Measurements from ENCODE around the gene MLXIP.

Gene MLXIP

GRCh38 chr12:122089077-122089476 lies 10.5 kb downstream of the MLXIP start:
- no peak overlapping the region for H3K4me3 ChIP-seq (ENCODE audit: control insufficient read depth, low read depth, low read length)
- TF ChIP-seq, protein P1, sequence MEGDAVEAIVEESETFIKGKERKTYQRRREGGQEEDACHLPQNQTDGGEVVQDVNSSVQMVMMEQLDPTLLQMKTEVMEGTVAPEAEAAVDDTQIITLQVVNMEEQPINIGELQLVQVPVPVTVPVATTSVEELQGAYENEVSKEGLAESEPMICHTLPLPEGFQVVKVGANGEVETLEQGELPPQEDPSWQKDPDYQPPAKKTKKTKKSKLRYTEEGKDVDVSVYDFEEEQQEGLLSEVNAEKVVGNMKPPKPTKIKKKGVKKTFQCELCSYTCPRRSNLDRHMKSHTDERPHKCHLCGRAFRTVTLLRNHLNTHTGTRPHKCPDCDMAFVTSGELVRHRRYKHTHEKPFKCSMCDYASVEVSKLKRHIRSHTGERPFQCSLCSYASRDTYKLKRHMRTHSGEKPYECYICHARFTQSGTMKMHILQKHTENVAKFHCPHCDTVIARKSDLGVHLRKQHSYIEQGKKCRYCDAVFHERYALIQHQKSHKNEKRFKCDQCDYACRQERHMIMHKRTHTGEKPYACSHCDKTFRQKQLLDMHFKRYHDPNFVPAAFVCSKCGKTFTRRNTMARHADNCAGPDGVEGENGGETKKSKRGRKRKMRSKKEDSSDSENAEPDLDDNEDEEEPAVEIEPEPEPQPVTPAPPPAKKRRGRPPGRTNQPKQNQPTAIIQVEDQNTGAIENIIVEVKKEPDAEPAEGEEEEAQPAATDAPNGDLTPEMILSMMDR (conservative IDR thresholded peaks at IDR 0.05; ENCODE audit: control insufficient read depth, insufficient read depth, low read depth, low read length) = no peak
- DNase-seq (ENCODE audit: low read depth) = no peak

DNA sequence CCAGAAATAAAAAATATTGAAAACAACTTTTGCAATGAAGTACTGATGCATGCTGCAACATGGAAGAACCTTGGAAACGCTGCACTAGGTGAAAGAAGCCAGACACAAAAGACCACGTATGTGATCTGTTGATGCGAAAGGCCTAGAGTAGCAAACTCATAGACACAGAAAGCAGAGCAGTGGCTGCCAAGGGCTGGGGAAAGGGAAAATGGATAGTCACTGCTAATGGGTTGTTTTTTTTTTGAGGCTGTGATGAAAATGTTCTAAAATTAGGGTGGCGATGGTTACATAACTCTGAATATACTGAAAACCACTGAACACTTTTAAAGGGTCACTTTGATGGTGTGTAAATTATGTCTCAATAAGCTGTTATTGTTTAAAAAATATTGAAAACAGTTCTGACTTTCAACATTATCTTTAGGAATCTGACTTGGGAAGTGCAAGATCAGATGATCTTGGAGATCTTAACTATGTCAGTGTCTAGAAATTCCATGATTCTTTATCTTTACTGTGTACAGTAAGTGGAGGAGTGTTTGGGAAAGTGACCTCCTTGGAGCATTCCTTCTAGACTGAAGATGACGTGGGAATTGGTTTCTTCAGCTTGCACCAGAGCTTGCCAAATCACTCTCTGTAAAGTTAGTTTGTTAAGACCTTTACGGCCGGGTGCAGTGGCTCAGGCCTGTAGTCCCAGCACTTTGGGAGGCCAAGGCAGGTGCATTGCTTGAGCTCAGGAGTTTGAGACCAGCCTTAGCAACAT lies 12.4 kb downstream of the MLXIP start:
- peak; percentile 94 for DNase-seq (ENCODE audit: low read depth)
- TF ChIP-seq, protein P1 (conservative IDR thresholded peaks at IDR 0.05; ENCODE audit: control insufficient read depth, insufficient read depth, low read depth, low read length) = no peak
- no peak overlapping the region for H3K4me3 ChIP-seq (ENCODE audit: control insufficient read depth, low read depth, low read length)

- H3K4me3 ChIP-seq (ENCODE audit: control insufficient read depth, low read depth, low read length) = no peak overlapping the region
- DNase-seq (ENCODE audit: low read depth) = no peak
- TF ChIP-seq, protein P1 (conservative IDR thresholded peaks at IDR 0.05; ENCODE audit: control insufficient read depth, insufficient read depth, low read depth, low read length) = no peak
These were observed 14.7 kb downstream of the MLXIP start for GRCh38 chr12:122093098-122093883.

DNA sequence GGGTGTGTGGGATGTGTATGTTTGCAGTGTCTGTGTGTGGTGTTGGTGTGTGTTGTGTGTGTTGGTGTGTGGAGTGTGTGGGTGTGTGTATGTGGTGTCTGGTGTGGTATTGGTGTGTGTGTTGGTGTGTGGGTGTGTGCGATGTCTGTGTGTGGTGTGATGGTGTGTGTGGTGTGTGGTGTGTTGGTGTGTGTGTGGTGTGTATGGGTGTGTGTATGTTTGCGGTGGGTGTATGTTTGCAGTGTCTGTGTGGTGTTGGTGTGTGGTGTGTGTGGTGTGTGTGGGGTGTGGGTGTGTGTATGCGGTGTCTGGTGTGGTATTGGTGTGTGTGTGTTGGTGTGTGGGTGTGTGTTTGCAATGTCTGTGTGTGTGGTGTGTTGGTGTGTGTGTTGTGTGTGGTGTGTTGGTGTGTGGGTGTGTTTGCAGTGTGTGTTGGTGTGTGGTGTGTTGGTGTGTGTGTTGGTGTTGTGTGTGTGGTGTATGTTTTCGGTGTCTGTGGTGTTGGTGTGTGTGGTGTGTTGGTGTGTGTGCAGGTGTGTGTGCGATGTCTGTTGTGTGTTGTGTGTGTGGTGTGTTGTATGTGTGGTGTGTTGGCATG lies 15.7 kb downstream of the MLXIP start:
- TF ChIP-seq, protein P1 (conservative IDR thresholded peaks at IDR 0.05; ENCODE audit: control insufficient read depth, insufficient read depth, low read depth, low read length) = no peak
- DNase-seq (ENCODE audit: low read depth) = no peak
- H3K4me3 ChIP-seq (ENCODE audit: control insufficient read depth, low read depth, low read length) = no peak overlapping the region

DNA sequence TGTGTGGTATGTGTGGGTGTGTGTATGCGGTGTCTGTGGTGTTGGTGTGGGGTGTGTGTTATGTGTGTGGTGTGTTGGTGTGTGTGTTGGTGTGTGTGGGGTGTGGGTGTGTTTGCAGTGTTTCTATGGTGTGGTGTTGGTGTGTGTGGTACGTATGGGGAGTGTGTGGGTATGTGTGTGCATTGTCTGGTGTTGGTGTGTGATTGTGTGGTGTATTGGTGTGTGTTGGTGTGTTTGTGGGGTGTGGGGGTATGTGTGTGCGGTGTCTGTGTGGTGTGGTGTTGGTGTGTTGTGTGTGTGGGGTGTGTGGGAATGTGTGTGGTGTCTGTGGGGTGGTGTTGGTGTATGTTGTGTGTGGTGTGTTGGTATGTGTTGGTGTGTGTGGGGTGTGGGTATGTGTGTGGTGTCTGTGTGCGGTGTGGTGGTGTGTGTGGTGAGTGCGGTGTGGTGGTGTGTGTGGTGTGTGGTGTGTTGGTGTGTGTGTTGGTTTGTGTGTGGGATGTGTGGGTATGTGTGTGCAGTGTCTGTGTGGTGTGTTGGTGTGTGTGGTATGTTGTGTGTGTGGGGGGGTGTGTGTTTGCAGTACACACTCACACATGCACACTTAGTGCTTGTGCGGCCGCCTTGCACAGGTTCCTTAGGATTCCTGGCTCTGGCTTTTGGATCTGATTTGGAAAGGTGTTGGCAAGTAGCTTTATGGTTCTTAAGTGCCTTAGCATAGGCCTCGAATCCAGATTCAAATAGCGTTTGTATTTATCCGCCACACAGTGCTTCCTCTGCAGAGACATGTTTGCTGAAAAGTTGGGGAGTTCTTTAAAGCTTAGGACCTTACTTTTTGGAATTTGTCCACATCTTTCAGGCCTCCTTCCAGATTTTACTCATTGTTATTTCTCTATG lies 16.4 kb downstream of the MLXIP start:
- TF ChIP-seq, protein P1 (conservative IDR thresholded peaks at IDR 0.05; ENCODE audit: control insufficient read depth, insufficient read depth, low read depth, low read length) = no peak
- peak; percentile 46 for DNase-seq (ENCODE audit: low read depth)
- H3K4me3 ChIP-seq (ENCODE audit: control insufficient read depth, low read depth, low read length) = no peak overlapping the region

DNA sequence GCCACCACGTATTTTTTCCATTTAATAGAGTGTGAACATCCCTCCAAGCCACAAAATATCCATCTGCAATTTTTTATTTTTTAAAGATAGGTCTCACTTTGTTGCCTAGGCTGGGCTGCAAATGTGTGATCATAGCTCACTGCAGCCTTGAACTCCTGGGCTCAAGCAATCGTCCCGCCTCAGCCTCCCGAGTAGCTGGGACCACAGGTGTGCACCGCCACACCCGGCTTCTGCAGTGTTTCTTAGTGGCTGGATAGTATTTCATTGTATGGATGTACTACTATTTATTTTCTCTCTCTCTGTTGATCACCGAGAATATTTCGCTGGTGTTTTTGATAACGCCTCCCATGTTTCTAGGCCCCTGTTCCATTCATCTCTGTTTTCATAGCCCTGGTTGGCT lies 17.5 kb downstream of the MLXIP start:
- no peak overlapping the region for H3K4me3 ChIP-seq (ENCODE audit: control insufficient read depth, low read depth, low read length)
- TF ChIP-seq, protein P1 (conservative IDR thresholded peaks at IDR 0.05; ENCODE audit: control insufficient read depth, insufficient read depth, low read depth, low read length) = no peak
- DNase-seq (ENCODE audit: low read depth) = no peak

Measured in fibroblast of mammary gland (primary cell).